Measurements from ENCODE around the gene PLEKHH3.

The PLEKHH3 gene, protein sequence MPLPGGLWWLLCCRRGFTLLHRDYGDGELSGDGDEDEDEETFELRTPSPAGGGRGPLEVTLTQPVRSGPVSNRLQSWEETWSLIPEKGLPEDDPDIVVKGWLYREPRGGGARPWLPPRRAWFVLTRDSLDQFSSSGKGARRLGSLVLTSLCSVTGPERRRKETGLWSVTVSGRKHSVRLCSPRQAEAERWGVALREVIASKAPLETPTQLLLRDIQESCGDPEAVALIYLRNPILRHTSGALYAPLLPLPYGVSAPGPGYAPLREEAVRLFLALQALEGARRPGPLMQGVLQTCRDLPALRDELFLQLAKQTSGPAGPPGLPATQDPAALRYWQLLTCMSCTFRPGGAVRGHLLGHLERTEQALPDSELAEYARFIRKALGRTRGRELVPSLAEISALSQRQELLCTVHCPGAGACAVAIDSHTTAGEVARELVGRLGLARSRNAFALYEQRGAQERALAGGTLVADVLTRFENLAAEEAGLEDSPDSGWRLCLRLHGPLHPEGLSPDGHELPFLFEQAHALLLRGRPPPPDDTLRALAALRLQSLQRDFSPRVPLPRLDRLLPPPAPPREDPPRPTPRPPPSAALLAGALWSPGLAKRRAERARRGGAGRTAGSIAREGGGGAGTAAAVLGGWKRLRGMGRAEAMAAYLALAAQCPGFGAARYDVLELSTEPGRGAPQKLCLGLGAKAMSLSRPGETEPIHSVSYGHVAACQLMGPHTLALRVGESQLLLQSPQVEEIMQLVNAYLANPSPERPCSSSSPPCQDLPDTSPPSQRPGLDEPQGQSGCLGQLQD

GRCh38 chr17:42676424-42677011 is at the start of gene PLEKHH3:
PLEKHH3 (minus strand) TSS chr17:42676994; CDS start chr17:42676563, 431 bp downstream.
- DNase-seq: no peak

- no peak for DNase-seq
These were observed 48.3 kb upstream of the PLEKHH3 start for GRCh38 chr17:42725143-42725542.

- DNase-seq: no peak
These were observed 46.8 kb upstream of the PLEKHH3 start for GRCh38 chr17:42723636-42724035.

- peak; percentile 78 for DNase-seq
These were observed 44.3 kb upstream of the PLEKHH3 start for GRCh38 chr17:42720996-42721583.

- DNase-seq: no peak
These were observed 32.8 kb upstream of the PLEKHH3 start for GRCh38 chr17:42709561-42709960.

- no peak for DNase-seq
These were observed 31.8 kb upstream of the PLEKHH3 start for GRCh38 chr17:42708588-42708987.

DNA sequence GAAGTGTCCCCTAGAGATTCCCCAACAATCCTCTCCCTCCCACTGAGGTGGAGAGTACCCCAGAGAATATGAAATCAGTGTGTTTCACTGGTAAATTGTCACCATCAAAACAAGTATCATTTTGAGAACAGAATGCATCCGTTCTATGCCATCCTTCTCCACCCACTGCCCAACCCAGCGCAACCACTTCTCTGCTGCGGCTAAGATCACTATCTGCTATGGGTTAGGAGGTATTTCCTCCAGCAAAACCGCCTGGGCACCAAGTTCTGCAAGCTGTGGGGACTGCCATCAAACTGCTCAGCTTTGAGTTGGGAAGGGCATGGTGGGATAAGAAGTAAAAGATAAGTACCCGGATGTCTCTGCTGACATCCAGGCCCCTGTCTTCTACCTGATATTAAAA is 29.9 kb upstream of the PLEKHH3 start:
- no peak for DNase-seq

DNA sequence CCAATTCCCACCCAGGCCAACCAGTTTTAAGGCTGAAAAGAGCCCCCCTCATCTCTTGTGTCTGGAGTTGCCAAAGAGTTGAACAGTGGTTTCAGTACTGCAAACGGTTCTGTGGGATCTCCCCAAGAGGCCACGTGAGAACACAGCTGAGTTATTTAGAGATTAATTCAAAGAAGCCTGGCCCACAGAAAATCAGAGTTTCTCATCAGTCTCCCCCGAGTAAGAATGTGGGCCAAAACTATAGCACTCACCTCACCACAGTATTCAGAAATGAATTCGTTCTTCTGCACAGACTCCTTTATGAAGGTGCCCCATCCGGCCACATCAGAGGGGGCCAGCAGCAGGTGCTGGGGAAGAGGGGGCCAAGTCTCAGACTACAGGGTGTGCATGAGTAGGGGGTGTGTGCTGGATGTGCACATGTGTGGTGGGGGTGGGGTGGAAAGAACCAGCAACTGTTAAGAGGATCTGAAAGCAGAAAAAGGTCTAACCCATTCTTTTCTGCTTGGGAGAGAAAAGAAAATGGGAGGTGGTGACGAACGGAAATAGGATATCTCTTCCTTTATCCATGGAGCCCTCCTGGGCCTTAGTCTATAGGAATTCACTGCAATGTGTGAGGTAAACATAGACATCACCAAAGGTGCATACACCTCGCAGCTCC is 28.2 kb upstream of the PLEKHH3 start:
- no peak for DNase-seq

DNA sequence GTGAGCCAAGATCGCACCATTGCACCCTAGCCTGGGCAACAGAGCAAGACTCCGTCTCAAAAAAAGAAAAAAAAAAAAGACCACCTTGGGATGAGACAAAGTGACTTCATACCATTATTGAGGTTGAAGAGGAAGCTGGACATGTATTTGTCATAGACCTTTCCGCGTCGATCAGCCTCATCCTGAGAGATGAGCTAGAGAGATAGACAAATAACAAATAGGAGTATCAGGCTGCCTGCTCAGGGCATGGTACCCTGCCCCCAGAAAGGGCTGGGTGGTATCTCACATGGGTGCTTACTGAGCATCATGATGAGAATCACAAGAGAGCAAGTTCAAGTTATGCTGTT is 27.7 kb upstream of the PLEKHH3 start:
- no peak for DNase-seq

DNA sequence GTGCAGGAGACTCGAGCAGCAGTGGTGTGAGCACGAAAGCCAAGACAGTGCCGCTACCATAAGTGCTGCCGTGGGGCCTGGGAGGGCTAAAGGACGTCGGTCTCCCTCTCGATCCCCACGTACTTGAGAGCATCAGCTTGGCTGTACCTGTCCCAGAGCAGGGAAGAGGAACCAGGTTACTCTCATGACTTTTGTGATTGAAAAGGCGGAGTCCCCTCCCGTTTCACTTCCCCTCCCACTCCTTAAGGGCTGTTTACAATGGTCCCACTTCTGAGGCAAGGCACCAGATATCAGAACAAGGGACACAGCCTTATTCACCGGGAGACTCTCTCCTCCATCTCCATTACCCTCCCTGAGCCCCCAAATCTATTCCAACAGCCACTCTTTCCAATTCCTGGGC is 25.7 kb upstream of the PLEKHH3 start:
- DNase-seq: no peak

DNA sequence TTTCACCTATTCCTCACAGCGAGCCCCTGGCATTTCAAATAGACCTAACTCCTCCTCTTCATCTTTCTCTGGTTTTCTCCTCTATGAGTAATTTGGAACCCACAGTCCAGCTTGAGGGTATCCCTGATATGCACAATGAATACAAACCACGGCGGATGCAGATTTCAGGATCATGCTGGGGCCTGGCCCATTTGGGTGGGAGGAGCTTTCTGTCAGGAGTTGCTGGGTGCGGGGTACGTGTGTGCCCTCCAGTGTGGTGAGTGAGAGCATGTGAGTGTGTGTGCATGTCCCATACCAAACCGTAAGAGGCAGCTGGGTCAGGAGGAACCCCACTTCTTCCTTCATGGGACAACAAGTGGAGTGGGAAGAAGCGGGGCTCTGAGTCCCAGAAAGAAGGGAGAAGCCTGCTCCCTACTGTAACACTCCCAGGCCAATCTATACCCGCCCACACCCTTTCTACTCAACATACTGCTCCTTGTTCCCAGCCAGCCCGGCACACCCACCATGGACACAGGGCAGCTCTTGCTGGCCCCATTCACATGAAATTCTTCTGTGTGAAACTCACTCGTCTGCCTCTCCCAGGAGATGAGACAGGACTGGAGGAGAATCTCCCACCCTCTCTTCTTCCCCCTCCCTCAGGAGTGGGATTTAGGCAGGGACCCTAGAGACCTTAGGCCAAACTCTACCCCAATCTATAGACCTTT is 23.9 kb upstream of the PLEKHH3 start:
- DNase-seq: no peak

DNA sequence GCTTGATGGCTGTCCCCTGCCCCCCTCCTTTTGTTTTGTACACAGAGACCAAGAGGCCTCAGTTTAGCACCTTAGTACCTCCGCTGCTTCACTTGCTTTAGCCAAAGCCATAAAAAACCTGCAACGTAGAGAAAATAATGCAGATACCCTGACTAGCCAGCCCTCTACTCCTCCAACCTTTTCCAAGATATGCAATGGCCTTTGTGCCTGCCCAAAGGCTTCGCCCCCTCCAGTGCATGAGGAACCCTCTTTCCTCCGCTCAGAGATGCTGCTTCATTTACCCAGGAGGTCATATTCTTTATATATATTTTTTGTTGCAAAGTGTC is 22.6 kb upstream of the PLEKHH3 start:
- no peak for DNase-seq

DNA sequence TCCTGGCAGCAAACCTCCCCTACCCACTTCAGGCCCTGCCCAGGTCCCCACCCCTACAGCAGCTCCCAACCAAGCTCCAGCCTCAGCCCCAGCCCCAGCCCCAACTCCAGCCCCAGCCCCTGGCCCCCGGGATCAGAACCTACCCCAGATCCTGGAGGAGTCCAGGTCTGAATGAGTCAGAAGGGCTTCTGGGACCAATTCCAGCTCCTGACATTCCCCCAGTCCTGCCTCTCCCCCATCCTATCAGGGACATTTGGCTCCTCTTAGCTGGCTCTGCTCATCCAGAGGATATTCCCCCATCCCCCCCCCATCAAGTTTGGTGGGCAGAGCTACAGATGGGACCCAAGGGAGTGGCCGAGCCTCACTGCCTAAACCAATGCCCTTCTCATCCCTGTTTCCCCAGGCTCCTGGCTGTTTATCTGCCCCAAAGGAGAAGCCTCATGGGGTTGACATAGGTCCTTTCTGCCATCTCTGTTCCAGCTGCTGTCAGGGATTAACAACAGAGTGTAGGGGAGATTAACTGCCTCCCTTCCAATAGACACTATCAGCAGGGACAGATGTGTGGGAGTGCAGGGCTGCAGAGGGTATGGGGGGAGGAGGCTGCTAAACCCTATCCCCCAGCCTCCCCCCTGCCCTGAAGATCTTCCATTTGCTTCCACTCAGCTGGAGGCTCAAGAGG is 22.1 kb upstream of the PLEKHH3 start:
- no peak for DNase-seq

DNA sequence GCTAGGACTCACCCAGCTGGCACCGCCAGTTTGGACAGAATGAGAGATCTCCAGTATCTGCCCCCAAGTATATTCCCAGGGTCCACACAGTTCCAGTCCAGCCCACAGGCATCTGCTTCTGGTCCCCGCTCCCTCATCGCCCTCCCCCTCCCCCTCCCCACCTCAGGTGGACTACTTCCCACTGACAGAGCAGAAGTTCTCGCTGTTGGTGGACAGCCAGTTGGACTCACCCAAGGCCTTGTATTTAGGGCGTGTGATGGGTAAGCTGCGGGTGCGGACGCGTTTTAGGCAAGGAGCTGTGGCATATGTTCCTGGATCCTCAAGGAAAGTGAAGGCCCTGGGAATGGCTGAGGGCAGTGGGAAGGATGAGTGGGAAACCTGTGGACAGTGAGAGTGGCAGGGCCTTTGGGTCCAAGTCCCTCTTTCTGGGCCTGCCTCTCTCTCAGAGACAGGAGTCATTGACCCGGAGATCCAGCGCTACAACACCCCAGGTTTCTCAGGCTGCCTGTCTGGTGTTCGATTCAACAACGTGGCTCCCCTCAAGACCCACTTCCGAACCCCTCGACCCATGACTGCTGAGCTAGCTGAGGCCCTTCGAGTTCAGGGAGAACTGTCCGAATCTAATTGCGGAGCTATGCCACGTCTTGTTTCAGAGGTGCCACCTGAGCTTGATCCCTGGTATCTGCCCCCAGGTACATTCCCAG is 20.5 kb upstream of the PLEKHH3 start:
- DNase-seq: no peak

GRCh38 chr17:42695500-42695899 is 18.7 kb upstream of the PLEKHH3 start:
- no peak for DNase-seq

- DNase-seq: no peak
These were observed 17.7 kb upstream of the PLEKHH3 start for GRCh38 chr17:42694524-42694923.

DNA sequence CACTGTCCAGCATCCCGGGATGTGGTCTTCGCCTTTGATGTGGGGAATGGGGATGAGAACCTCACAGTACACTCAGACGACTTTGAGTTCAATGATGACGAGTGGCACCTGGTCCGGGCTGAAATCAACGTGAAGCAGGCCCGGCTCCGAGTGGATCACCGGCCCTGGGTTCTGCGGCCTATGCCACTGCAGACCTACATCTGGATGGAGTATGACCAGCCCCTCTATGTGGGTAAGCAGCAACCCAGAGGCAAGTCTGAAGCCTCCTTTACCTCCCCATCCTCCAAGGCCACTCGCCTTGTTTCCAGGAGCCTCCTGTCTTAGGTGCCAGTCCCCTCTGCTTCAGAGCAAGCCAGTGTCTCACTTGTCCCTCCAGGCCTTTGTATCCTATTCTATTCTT is 15.7 kb upstream of the PLEKHH3 start:
- no peak for DNase-seq

DNA sequence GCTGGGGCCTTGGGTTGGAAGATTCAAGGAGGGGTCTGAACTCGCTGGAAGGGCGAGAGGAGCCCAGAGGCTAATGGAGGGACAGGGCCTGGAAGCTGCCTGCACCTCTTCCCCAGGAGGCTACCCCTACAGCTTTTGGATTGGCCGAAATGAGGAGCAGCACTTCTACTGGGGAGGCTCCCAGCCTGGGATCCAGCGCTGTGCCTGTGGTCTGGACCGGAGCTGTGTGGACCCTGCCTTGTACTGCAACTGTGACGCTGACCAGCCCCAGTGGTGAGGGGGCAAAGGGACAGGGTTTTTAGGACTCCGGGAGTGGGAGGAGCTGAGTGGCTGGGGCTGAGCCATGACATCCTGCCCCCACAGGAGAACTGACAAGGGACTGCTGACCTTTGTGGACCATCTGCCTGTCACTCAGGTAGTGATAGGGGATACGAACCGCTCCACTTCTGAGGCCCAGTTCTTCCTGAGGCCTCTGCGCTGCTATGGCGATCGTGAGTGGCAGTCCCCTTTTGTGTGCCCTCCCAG is 14.3 kb upstream of the PLEKHH3 start:
- no peak for DNase-seq

DNA sequence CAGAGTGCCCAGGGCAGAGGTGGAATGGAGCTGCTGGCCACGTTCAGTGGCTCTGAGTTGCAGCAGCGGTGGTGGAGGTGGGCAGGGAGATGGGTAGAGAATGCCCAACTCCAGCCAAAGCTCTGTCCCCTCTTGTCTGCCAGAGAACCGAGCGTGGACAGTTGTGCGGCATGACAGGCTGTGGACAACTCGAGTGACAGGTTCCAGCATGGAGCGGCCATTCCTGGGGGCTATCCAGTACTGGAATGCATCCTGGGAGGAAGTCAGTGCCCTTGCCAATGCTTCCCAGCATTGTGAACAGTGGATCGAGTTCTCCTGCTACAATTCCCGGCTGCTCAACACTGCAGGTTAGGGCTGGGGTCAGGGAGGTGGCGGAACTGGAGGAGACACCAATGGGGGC is 13.8 kb upstream of the PLEKHH3 start:
- no peak for DNase-seq

DNA sequence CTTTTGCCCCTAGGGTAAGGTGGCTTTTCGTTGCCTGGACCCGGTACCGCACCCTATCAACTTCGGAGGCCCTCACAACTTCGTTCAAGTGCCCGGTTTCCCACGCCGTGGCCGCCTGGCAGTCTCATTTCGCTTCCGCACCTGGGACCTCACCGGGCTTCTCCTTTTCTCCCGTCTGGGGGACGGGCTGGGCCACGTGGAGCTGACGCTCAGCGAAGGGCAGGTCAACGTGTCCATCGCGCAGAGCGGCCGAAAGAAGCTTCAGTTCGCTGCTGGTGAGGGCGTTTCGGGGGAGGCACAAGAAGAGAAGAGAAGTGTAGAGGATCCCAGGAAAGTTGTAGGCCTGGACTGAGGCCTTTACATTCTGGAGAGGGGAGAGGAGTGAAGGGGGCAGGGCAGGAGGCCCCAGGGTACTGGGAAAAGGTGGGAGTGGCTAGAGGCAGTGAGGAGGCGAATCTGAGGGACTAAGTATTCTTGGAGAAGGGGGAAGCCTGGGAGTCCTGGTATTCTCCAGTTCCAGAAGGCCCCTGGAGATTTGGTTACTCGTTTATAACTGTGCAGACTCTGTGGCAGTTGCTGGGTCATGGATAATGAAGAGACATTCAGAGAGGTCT is 11.0 kb upstream of the PLEKHH3 start:
- DNase-seq: no peak
